Spleen (tissue), 11 donors: Measurements from ENCODE around the gene PTPRN2. TPM values are rescaled to one million over a fixed set of nuclear protein-coding genes. Genes with fewer than 3 reads are reported as not detected.
"Not testable (repeated sequence)": the region's sequence is repeated elsewhere in the genome, so short reads cannot be mapped to it uniquely, and the experiment has no call there.

Experiments
- DNase-seq: peaks from one replicate; pipeline ENCODE4 v3.0.0-alpha.2; 2020
- H3K27ac ChIP-seq, 8 donors: fragments of 200-600 bp; sonication (generic) in 7 of 8; 1 replicate in 4 of 8; 2 replicates in 4 of 8; pipeline versions ENCODE4 v1.5.0 to v1.8.0; 2016 to 2021; ENCODE audit warnings: inconsistent platforms in 4 of 8, mild to moderate bottlenecking in 4 of 8, moderate library complexity in 1 of 8
- H3K27me3 ChIP-seq, 7 donors: fragments of 200-600 bp; sonication (generic) in 6 of 7; replicated peaks in 1 of 7; 1 replicate in 4 of 7; 2 replicates in 3 of 7; pipeline versions ENCODE4 v1.5.0 to v1.8.0; 2016 to 2021; ENCODE audit warnings: inconsistent platforms in 3 of 7, mild to moderate bottlenecking in 1 of 7
- H3K36me3 ChIP-seq, 6 donors: fragments of 200-600 bp; sonication (generic) in 5 of 6; 1 replicate in 4 of 6; 2 replicates in 2 of 6; pipeline versions ENCODE4 v1.5.0 to v1.8.0; 2016 to 2021; ENCODE audit warnings: inconsistent platforms in 2 of 6
- H3K4me1 ChIP-seq, 6 donors: fragments of 200-600 bp; sonication (generic) in 5 of 6; 1 replicate in 3 of 6; 2 replicates in 3 of 6; pipeline versions ENCODE4 v1.5.0 to v1.8.0; 2016 to 2021; ENCODE audit warnings: inconsistent platforms in 3 of 6
- H3K4me3 ChIP-seq, 8 donors: fragments of 200-600 bp; sonication (generic) in 7 of 8; 1 replicate in 4 of 8; 2 replicates in 4 of 8; pipeline versions ENCODE4 v1.5.0 to v1.8.0; 2016 to 2021; ENCODE audit warnings: inconsistent platforms in 4 of 8, mild to moderate bottlenecking in 4 of 8, moderate library complexity in 2 of 8
- H3K9me3 ChIP-seq, 8 donors: fragments of 200-600 bp; sonication (generic) in 7 of 8; 1 replicate in 4 of 8; 2 replicates in 4 of 8; pipeline versions ENCODE4 v1.5.0 to v1.8.0; 2016 to 2021; ENCODE audit warnings: inconsistent platforms in 4 of 8
- CTCF ChIP-seq, 11 experiments: fragments of 200-600 bp in 7 of 11; fragments of 450-650 bp in 4 of 11; sonication (generic) in 4 of 11; IDR thresholded peaks in 8 of 11; conservative IDR thresholded peaks in 3 of 11; 1 replicate in 7 of 11; 2 replicates in 4 of 11; pipeline versions ENCODE4 v1.4.0 to v1.8.0; 2016 to 2021; ENCODE audit warnings: antibody characterized with exemption in 11 of 11, inconsistent platforms in 4 of 11, mild to moderate bottlenecking in 1 of 11
- POLR2A ChIP-seq, 3 donors: fragments of 450-650 bp; IDR thresholded peaks; one replicate each; pipeline ENCODE4 v1.5.1; 2017; ENCODE audit warnings: antibody characterized with exemption in 3 of 3, mild to moderate bottlenecking in 1 of 3
- POLR2AphosphoS5 ChIP-seq, 3 donors: sonication (generic); formaldehyde crosslinking; IDR thresholded peaks; one replicate each; pipeline ENCODE4 v1.5.1; 2017; ENCODE audit warnings: antibody characterized with exemption in 3 of 3
- WGBS, 5 donors: extraction: QIAGEN DNeasy Blood & Tissue Kit in 3 of 5; methylation state at CpG; one replicate each; pipeline versions ENCODE4 v1.1.5 to v1.1.7; 2013 to 2018; 5-methylcytosine and 5-hydroxymethylcytosine counted together
- intact Hi-C: fragments of 100-400 bp; cut with DNase I; formaldehyde crosslinking; loops from one replicate; pipeline ENCODE4 v1.15.0; 2023; ENCODE audit warnings: low total_unique reads
- polyA plus RNA-seq, 3 donors: library from polyadenylated mRNA; stranded (reverse); fragments of 200-250 nt; gene quantifications; one replicate each; pipeline ENCODE4 v1.2.1, GENCODE V29; 2013
- total RNA-seq, 7 donors: library from RNA; depleted of rRNA in 3 of 7; stranded (reverse); fragments of >200 nt in 3 of 7; fragmentation: NEBNext Ultra II Directional in 4 of 7; extraction: Animal tissue kit (Norgen Biotek cat#: 25700) in 4 of 7; gene quantifications; one replicate each; pipeline versions ENCODE4 v1.1.0 to v1.2.1, GENCODE V29; 2016 to 2021
- donor health status: healthy with polysubstance abuse.
- donor health status: DM: no; HTN: no; CAD: no; lungs with moderate emphysema.
- donor health status: DM: no; HTN: no; CAD: no.
- donor health status: Bipolar disorder and iron deficiency.
- donor health status: healthy.
- donor health status: DM: no; HTN: no; CAD: no.
- donor health status: DM: yes; HTN: yes; CAD: no.

Gene PTPRN2
- total and polyA plus RNA-seq, 10 donors: 7.0 to 22.8 (median 16.8) TPM

- no peaks in the 10 kb centered on the region for H3K4me1 ChIP-seq
- peak; percentile 15 for DNase-seq
- TF ChIP-seq CTCF (IDR thresholded peaks at IDR 0.05 in 8 of 11, conservative IDR thresholded peaks at IDR 0.05 in 3 of 11) (no peak), POLR2AphosphoS5 (IDR thresholded peaks at IDR 0.05) (no peak), POLR2A (IDR thresholded peaks at IDR 0.05) (no peak)
- WGBS, 5 donors: 37 to 50% (median 44%) methylated on average over 12 of the region's 12 CpGs
- H3K36me3 ChIP-seq: no peaks in the 10 kb centered on the region
- intact Hi-C loops: no loop called here
- no peak overlapping the region for H3K4me3 ChIP-seq
- no peak overlapping the region for H3K27ac ChIP-seq
- peaks cover 0 to 4% (median 0%) of the 10 kb centered on the region in 7 donors for H3K27me3 ChIP-seq
- no peaks in the 10 kb centered on the region for H3K9me3 ChIP-seq
These were observed 179.2 kb downstream of the PTPRN2 start for GRCh38 chr7:158408318-158408920.

- H3K9me3 ChIP-seq: no peaks in the 10 kb centered on the region
- H3K27me3 ChIP-seq: peaks cover 0 to 8% (median 0%) of the 10 kb centered on the region in 7 donors
- no peaks in the 10 kb centered on the region for H3K36me3 ChIP-seq
- no peak for TF ChIP-seq POLR2A (IDR thresholded peaks at IDR 0.05)
- peak in 2 of 11 experiments; percentile 11 to 17 for TF ChIP-seq CTCF (IDR thresholded peaks at IDR 0.05 in 8 of 11, conservative IDR thresholded peaks at IDR 0.05 in 3 of 11)
- intact Hi-C loops: no loop called here
- H3K4me3 ChIP-seq: no peak overlapping the region
- peak; percentile 57 for DNase-seq
- no peaks in the 10 kb centered on the region for H3K4me1 ChIP-seq
- no peak overlapping the region for H3K27ac ChIP-seq
- WGBS, 5 donors: 75 to 81% (median 79%) methylated on average over 12 to 17 of the region's 17 CpGs
These were observed 179.9 kb downstream of the PTPRN2 start for GRCh38 chr7:158407581-158408317.

GRCh38 chr7:158406801-158407200 is 180.8 kb downstream of the PTPRN2 start:
- intact Hi-C loops: no loop called here
- no peak for TF ChIP-seq POLR2AphosphoS5 (IDR thresholded peaks at IDR 0.05)
- peak; percentile 56 for DNase-seq
- no peak overlapping the region for H3K27ac ChIP-seq
- no peak overlapping the region for H3K4me3 ChIP-seq
- H3K27me3 ChIP-seq: peaks cover 0 to 15% (median 0%) of the 10 kb centered on the region in 7 donors
- H3K4me1 ChIP-seq: no peaks in the 10 kb centered on the region
- H3K36me3 ChIP-seq: no peaks in the 10 kb centered on the region
- WGBS, 5 donors: 89 to 92% (median 91%) methylated on average over 6 to 11 of the region's 11 CpGs
- no peaks in the 10 kb centered on the region for H3K9me3 ChIP-seq

- Histone ChIP-seq H3K9me3 (no peaks in the 10 kb centered on the region), H3K27me3 (peaks cover 0 to 15% (median 0%) of the 10 kb centered on the region in 7 donors), H3K36me3 (no peaks in the 10 kb centered on the region), H3K27ac (no peak overlapping the region), H3K4me3 (no peak overlapping the region), H3K4me1 (no peaks in the 10 kb centered on the region)
- TF ChIP-seq CTCF (IDR thresholded peaks at IDR 0.05 in 8 of 11, conservative IDR thresholded peaks at IDR 0.05 in 3 of 11) (no peak), POLR2AphosphoS5 (IDR thresholded peaks at IDR 0.05) (no peak), POLR2A (IDR thresholded peaks at IDR 0.05) (no peak)
- intact Hi-C loops: no loop called here
- peak; percentile 59 for DNase-seq
- 79 to 93% (median 90%) methylated on average over 6 to 10 of the region's 10 CpGs for WGBS, 5 donors
These were observed 181.3 kb downstream of the PTPRN2 start for GRCh38 chr7:158406364-158406763.

GRCh38 chr7:158405771-158406170 is 181.9 kb downstream of the PTPRN2 start:
- peaks cover 0 to 15% (median 0%) of the 10 kb centered on the region in 7 donors for H3K27me3 ChIP-seq
- 87 to 98% (median 95%) methylated on average over 23 to 30 of the region's 30 CpGs for WGBS, 5 donors
- H3K9me3 ChIP-seq, H3K27ac ChIP-seq, H3K4me3 ChIP-seq, H3K4me1 ChIP-seq, DNase-seq, H3K36me3 ChIP-seq, intact Hi-C loops: not testable (repeated sequence)
